NOMO-1 (cell line): ENCODE data around the gene SIRT2.

Source experiments
- DNase-seq, 2 experiments: peaks; one replicate each; lab custom pipeline; 2025; ENCODE audit not compliant: unreplicated experiment in 2 of 2; lab: John Stamatoyannopoulos, UW

Gene SIRT2

GRCh38 chr19:38830039-38830733, 69.2 kb downstream of the SIRT2 start:
- no peak for DNase-seq

DNA sequence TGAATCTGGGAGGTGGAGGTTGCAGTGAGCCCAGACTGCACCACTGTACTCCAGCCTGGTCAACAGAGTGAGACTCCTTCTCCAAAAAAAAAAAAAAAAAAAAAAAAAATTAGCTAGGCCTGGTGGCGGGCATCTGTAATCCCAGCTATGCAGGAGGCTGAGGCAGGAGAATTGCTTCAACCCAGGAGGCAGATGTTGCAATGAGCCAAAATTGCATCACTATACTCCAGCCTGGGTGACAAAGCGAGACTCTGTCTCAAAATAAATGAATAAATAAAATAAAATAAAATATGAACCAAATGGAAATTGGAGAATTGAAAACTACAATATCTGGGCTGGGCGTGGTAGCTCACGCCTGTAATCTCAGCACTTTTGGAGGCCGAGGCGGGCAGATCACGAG, 70.2 kb downstream of the SIRT2 start:
- DNase-seq: peak; percentile 9 to 36
